ENCODE data around the gene SIRT4. TPM values are rescaled to one million over a fixed set of nuclear protein-coding genes. Genes with fewer than 3 reads are reported as not detected.
A peak's percentile ranks its signal among the peaks of the same experiment; 100 is the strongest.

The SIRT4 gene
- polyA plus RNA-seq, 1 of the 3 experiments (the other 2 are of a cell fraction), result 1.1 TPM

- H2AFZ ChIP-seq (ENCODE audit: low read depth), result no peak overlapping the region
- CTCF ChIA-PET, result interaction anchor here (0.6 to 1.9 kb wide), 21 partner anchors 8 to 110 kb away, joined by 3 to 32 read pairs (median 4); partner anchors contain the start of genes COX6A1 and PLA2G1B
- H3K27me3 ChIP-seq (ENCODE audit: insufficient read depth), result no peaks in the 10 kb centered on the region
- peaks cover 0 to 5% of the 10 kb centered on the region in 2 experiments; a peak in 1 of 4 replicates for H3K4me1 ChIP-seq (ENCODE audit: control insufficient read depth in 1 of 2, insufficient read depth in 2 of 2, low read depth in 1 of 2, low read length in 1 of 2)
- H3K4me3 ChIP-seq (ENCODE audit: low read depth in 2 of 2, low read length in 1 of 2), result no peak overlapping the region
- peak; percentile 93 for DNase-seq
- no peaks in the 10 kb centered on the region for H4K20me1 ChIP-seq (ENCODE audit: insufficient read depth)
- H3F3A ChIP-seq (replicated peaks; ENCODE audit: insufficient read depth), result no peaks in the 10 kb centered on the region
- H3K9ac ChIP-seq, result no peak overlapping the region
- H3K36me3 ChIP-seq (replicated peaks in 1 of 2; ENCODE audit: control insufficient read depth in 1 of 2, insufficient read depth in 2 of 2, low read length in 1 of 2), result no peaks in the 10 kb centered on the region
- H3K4me2 ChIP-seq, result peak overlapping the region; percentile 32; the same call in 1 of the 2 replicates
- H3K27ac ChIP-seq (ENCODE audit: low read depth in 2 of 2, low read length in 1 of 2), result no peak overlapping the region
- H3K9me3 ChIP-seq, result no peaks in the 10 kb centered on the region
- H3K79me2 ChIP-seq (ENCODE audit: insufficient read depth), result no peaks in the 10 kb centered on the region
- H3K9me2 ChIP-seq, result no peaks in the 10 kb centered on the region
- under 1% methylated on average over 5 of the region's 13 CpGs for WGBS (ENCODE audit: low lambda C conversion rate)
- POLR2A ChIA-PET, result no interaction called here
- TF ChIP-seq JUND (IDR thresholded peaks at IDR 0.05) (no peak), FOXM1 (IDR thresholded peaks at IDR 0.05; ENCODE audit: low read depth) (no peak), ZBTB33 (IDR thresholded peaks at IDR 0.05; ENCODE audit: borderline replicate concordance, low read depth) (no peak), YY1 (IDR thresholded peaks at IDR 0.05; ENCODE audit: low read depth) (no peak), SIN3A (IDR thresholded peaks at IDR 0.05; ENCODE audit: borderline replicate concordance, low read depth, low read length) (peak; percentile 65; the same call in 1 of the 2 replicates), RAD21 (IDR thresholded peaks at IDR 0.05; ENCODE audit: low read length) (peak; percentile 95), TCF12 (IDR thresholded peaks at IDR 0.05) (peak; percentile 29; the same call in 1 of the 2 replicates), CTCF (IDR thresholded peaks at IDR 0.05) (peak; percentile 93), ELF1 (IDR thresholded peaks at IDR 0.05) (no peak), MXI1 (IDR thresholded peaks at IDR 0.05; ENCODE audit: low read depth, low read length) (no peak), PBX3 (IDR thresholded peaks at IDR 0.05) (peak; percentile 61), POLR2AphosphoS5 (IDR thresholded peaks at IDR 0.05; ENCODE audit: low read depth, low read length) (0 out of 2 replicates have a peak, but pooled peaks have one; percentile 23), EZH2phosphoT487 (IDR thresholded peaks at IDR 0.05; ENCODE audit: borderline replicate concordance, low read depth) (no peak), MAX (IDR thresholded peaks at IDR 0.05; ENCODE audit: low read depth) (peak; percentile 72; the same call in 1 of the 2 replicates), EP300 (IDR thresholded peaks at IDR 0.05; ENCODE audit: borderline replicate concordance in 1 of 2, low read depth in 1 of 2, low read length in 1 of 2) (0 out of 4 replicates have a peak, but pooled peaks of 1 of the 2 experiments have one; percentile 19), CHD2 (IDR thresholded peaks at IDR 0.05; ENCODE audit: low read length, partially characterized antibody) (no peak), USF2 (IDR thresholded peaks at IDR 0.05; ENCODE audit: borderline replicate concordance, low read depth, low read length) (no peak), IRF3 (IDR thresholded peaks at IDR 0.05; ENCODE audit: low read depth, low read length) (no peak), GATA2 (CRISPR knock-in tag; IDR thresholded peaks at IDR 0.05) (no peak), SMC3 (IDR thresholded peaks at IDR 0.05; ENCODE audit: low read depth, low read length) (peak; percentile 94), TEAD4 (IDR thresholded peaks at IDR 0.05; ENCODE audit: borderline replicate concordance, insufficient read depth) (no peak), RXRA (IDR thresholded peaks at IDR 0.05; ENCODE audit: borderline replicate concordance, low read depth) (no peak), NRF1 (IDR thresholded peaks at IDR 0.05; ENCODE audit: low read depth, low read length) (peak; percentile 34; the same call in 1 of the 2 replicates), FOXJ3 (CRISPR knock-in tag; IDR thresholded peaks at IDR 0.05) (no peak), NFIC (IDR thresholded peaks at IDR 0.05; ENCODE audit: borderline replicate concordance) (no peak), RCOR1 (IDR thresholded peaks at IDR 0.05; ENCODE audit: low read length) (peak; percentile 26; the same call in 1 of the 2 replicates)
These were observed 54.5 kb downstream of the SIRT4 start for GRCh38 chr12:120356567-120357030.

All from SK-N-SH (cell line).